ENCODE measurements around the gene EMB. TPM values are rescaled to one million over a fixed set of nuclear protein-coding genes. Genes with fewer than 3 reads are reported as not detected.
"Not testable (repeated sequence)": the region's sequence is repeated elsewhere in the genome, so short reads cannot be mapped to it uniquely, and the experiment has no call there.

EMB gene
- polyA plus RNA-seq, 3 donors, result 51.9 to 191 (median 131) TPM

DNA sequence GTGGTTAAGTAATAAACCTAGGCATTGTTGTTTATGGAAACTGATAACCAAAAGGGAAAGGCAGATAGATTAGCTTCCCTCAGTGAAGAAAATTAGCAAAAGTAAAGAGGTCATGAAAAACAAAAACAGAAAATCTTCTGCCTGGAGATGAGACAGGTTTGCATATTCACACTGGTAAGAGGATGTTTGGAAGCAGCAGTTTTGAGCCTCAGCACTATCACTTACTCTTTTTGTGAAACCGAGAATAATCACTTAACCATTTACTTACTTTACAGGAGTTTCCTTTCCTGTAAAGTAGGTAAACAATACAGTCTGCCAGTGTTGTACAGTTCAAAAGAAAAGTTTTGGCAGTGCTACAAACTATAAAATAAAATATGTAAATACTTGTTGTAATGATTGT, 35.5 kb upstream of the EMB start:
- no peaks in the 10 kb centered on the region for H3K36me3 ChIP-seq (replicated peaks in 1 of 2; ENCODE audit: control insufficient read depth in 1 of 2, insufficient read depth in 2 of 2, low read length in 2 of 2)
- Mint-ChIP-seq H3K9me3 (peaks cover 0 to 6% (median 4%) of the 10 kb centered on the region in 7 donors), H3K4me1 (peaks cover 4% of the 10 kb centered on the region), H3K4me3 (no peak overlapping the region), H3K36me3 (peaks cover 2 to 8% of the 10 kb centered on the region in 2 donors), H3K27me3 (ENCODE audit: low read depth in 3 of 3) (peaks cover 0 to 2% (median 1%) of the 10 kb centered on the region in 3 donors), H3K27ac (no peak overlapping the region)
- intact Hi-C loops (cut with micrococcal nuclease), result no loop called here
- H3K9me3 ChIP-seq (replicated peaks in 1 of 2; ENCODE audit: control insufficient read depth in 1 of 2, insufficient read depth in 1 of 2, low read length in 2 of 2), result peaks cover 0 to 7% of the 10 kb centered on the region in 2 donors
- no peak overlapping the region for H3K4me3 ChIP-seq (replicated peaks in 1 of 3; ENCODE audit: low read depth in 2 of 3, low read length in 3 of 3)
- H3K9ac ChIP-seq (ENCODE audit: insufficient read depth, low read length, poor library complexity, severe bottlenecking), result no peak overlapping the region
- H2AFZ ChIP-seq (ENCODE audit: insufficient read depth, low read depth, low read length, poor library complexity, severe bottlenecking), result no peak overlapping the region
- peaks cover 0 to 2% of the 10 kb centered on the region in 2 donors for H3K4me1 ChIP-seq (ENCODE audit: control insufficient read depth in 1 of 2, insufficient read depth in 2 of 2, low read length in 2 of 2)
- TF ChIP-seq, protein P1, sequence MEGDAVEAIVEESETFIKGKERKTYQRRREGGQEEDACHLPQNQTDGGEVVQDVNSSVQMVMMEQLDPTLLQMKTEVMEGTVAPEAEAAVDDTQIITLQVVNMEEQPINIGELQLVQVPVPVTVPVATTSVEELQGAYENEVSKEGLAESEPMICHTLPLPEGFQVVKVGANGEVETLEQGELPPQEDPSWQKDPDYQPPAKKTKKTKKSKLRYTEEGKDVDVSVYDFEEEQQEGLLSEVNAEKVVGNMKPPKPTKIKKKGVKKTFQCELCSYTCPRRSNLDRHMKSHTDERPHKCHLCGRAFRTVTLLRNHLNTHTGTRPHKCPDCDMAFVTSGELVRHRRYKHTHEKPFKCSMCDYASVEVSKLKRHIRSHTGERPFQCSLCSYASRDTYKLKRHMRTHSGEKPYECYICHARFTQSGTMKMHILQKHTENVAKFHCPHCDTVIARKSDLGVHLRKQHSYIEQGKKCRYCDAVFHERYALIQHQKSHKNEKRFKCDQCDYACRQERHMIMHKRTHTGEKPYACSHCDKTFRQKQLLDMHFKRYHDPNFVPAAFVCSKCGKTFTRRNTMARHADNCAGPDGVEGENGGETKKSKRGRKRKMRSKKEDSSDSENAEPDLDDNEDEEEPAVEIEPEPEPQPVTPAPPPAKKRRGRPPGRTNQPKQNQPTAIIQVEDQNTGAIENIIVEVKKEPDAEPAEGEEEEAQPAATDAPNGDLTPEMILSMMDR (IDR thresholded peaks at IDR 0.05), result no peak
- H3K4me2 ChIP-seq (replicated peaks; ENCODE audit: extremely low read depth, low read length, poor library complexity, severe bottlenecking), result no peak overlapping the region
- no peak for DNase-seq
- no peak overlapping the region for H3K27ac ChIP-seq (ENCODE audit: low read depth in 1 of 2, low read length in 2 of 2)
- no peaks in the 10 kb centered on the region for H4K20me1 ChIP-seq (ENCODE audit: insufficient read depth, low read length)
- H3K79me2 ChIP-seq (ENCODE audit: insufficient read depth, low read length), result no peaks in the 10 kb centered on the region
- H3K27me3 ChIP-seq (ENCODE audit: control insufficient read depth in 2 of 2, insufficient read depth in 2 of 2, low read length in 2 of 2), result no peaks in the 10 kb centered on the region
- WGBS (ENCODE audit: insufficient coverage), result no CpG with 5 or more reads among the region's 1 CpG

DNA sequence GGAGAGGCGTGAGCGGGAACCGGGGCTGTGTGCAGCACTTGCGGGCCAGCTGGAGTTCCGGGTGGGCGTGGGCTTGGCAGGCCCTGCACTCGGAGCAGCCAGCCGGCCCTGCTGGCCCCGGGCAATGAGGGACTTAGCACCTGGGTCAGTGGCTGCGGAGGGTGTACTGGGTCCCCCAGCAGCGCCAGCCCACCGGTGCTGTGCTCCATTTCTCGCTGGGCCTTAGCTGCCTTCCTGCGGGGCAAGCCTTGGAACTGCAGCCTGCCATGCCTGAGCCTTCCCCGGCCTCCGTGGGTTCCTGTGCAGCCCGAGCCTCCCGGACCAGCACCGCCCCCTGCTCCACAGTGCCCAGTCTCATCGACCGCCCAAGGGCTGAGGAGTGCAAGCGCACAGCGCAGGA, 23.9 kb upstream of the EMB start:
- not testable (repeated sequence) for H3K79me2 ChIP-seq (ENCODE audit: insufficient read depth, low read length); H3K4me3 Mint-ChIP-seq

More for the DNA sequence above, 23.9 kb upstream of the EMB start:
- H3K27ac Mint-ChIP-seq; H3K36me3 Mint-ChIP-seq; H3K9me3 ChIP-seq (replicated peaks in 1 of 2; ENCODE audit: control insufficient read depth in 1 of 2, insufficient read depth in 1 of 2, low read length in 2 of 2); H3K4me1 Mint-ChIP-seq; H4K20me1 ChIP-seq (ENCODE audit: insufficient read depth, low read length); DNase-seq; H3K4me3 ChIP-seq (replicated peaks in 1 of 3; ENCODE audit: low read depth in 2 of 3, low read length in 3 of 3); H3K9ac ChIP-seq (ENCODE audit: insufficient read depth, low read length, poor library complexity, severe bottlenecking); H3K4me1 ChIP-seq (ENCODE audit: control insufficient read depth in 1 of 2, insufficient read depth in 2 of 2, low read length in 2 of 2); H3K27ac ChIP-seq (ENCODE audit: low read depth in 1 of 2, low read length in 2 of 2); H3K27me3 ChIP-seq (ENCODE audit: control insufficient read depth in 2 of 2, insufficient read depth in 2 of 2, low read length in 2 of 2); H2AFZ ChIP-seq (ENCODE audit: insufficient read depth, low read depth, low read length, poor library complexity, severe bottlenecking); H3K27me3 Mint-ChIP-seq (ENCODE audit: low read depth in 3 of 3); H3K36me3 ChIP-seq (replicated peaks in 1 of 2; ENCODE audit: control insufficient read depth in 1 of 2, insufficient read depth in 2 of 2, low read length in 2 of 2); intact Hi-C loops (cut with micrococcal nuclease); H3K4me2 ChIP-seq (replicated peaks; ENCODE audit: extremely low read depth, low read length, poor library complexity, severe bottlenecking): not testable (repeated sequence)
- WGBS (ENCODE audit: insufficient coverage), result 96% methylated on average over 19 of the region's 23 CpGs
- H3K9me3 Mint-ChIP-seq, result peaks cover 4 to 21% (median 16%) of the 10 kb centered on the region in 7 donors

Measured in CD14-positive monocyte (primary cell).